ENCODE results near the gene PHC1.

The PHC1 gene

GRCh38 chr12:8914033-8914715 is at the start of gene PHC1:
Gene PHC1 (plus strand): TSS chr12:8914509. CDS start chr12:8917678, 3,169 bp downstream.
- TF ChIP-seq, protein P1, sequence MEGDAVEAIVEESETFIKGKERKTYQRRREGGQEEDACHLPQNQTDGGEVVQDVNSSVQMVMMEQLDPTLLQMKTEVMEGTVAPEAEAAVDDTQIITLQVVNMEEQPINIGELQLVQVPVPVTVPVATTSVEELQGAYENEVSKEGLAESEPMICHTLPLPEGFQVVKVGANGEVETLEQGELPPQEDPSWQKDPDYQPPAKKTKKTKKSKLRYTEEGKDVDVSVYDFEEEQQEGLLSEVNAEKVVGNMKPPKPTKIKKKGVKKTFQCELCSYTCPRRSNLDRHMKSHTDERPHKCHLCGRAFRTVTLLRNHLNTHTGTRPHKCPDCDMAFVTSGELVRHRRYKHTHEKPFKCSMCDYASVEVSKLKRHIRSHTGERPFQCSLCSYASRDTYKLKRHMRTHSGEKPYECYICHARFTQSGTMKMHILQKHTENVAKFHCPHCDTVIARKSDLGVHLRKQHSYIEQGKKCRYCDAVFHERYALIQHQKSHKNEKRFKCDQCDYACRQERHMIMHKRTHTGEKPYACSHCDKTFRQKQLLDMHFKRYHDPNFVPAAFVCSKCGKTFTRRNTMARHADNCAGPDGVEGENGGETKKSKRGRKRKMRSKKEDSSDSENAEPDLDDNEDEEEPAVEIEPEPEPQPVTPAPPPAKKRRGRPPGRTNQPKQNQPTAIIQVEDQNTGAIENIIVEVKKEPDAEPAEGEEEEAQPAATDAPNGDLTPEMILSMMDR (conservative IDR thresholded peaks at IDR 0.05) = peak; percentile 42
- H3K27ac ChIP-seq = peak within 1 kb of the TSS; percentile 98

GRCh38 chr12:8866429-8866828 is 47.9 kb upstream of the PHC1 start:
- peak overlapping the region; percentile 16; the same call in 1 of the 2 replicates for H3K27ac ChIP-seq
- TF ChIP-seq, protein P1 (conservative IDR thresholded peaks at IDR 0.05) = no peak

GRCh38 chr12:8867009-8867408 is 47.3 kb upstream of the PHC1 start:
- TF ChIP-seq, protein P1 (conservative IDR thresholded peaks at IDR 0.05) = no peak
- peak overlapping the region; percentile 16; the same call in 1 of the 2 replicates for H3K27ac ChIP-seq

GRCh38 chr12:8867786-8868185 is 46.5 kb upstream of the PHC1 start:
- TF ChIP-seq, protein P1 (conservative IDR thresholded peaks at IDR 0.05) = no peak
- H3K27ac ChIP-seq = no peak overlapping the region

DNA sequence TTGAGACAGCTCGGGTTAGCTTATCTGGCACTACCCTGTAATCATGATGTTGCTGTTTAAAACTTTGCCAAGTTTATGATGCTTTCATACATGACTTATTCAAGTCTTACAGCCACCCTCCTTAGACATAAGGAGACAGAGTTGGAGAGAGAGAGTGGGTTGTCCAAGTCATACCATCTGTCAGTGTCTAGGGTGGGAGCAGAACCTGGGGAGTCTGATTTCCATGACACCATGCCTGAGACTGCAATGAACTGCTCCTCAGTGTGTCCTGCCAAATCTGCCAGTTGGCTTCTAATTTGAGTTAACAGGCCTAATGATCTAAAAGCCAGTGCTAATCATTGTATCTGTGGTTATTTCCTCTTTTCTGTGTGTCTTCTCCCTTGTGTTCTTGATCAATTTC is 43.7 kb upstream of the PHC1 start:
- no peak overlapping the region for H3K27ac ChIP-seq
- TF ChIP-seq, protein P1 (conservative IDR thresholded peaks at IDR 0.05) = no peak

DNA sequence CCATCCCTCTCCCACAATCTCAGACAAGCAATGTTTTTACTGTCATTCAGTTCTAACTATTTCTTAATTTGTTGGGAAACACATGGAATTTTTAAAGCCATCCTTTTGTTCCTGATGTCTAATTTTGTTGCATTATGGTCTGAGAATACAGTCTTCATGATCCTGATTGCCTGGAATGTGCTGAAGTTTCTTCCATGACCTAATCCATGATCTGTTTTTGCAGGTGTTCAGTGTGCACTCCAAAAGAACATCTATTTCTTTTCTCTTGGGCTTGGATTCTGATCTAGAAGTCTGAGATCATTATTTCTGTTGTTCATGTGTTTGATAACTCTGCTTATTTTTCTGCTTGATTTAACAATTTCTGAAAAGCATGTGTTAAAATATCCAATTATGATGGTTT is 43.2 kb upstream of the PHC1 start:
- H3K27ac ChIP-seq = no peak overlapping the region
- TF ChIP-seq, protein P1 (conservative IDR thresholded peaks at IDR 0.05) = no peak

GRCh38 chr12:8876887-8877286 is 37.4 kb upstream of the PHC1 start:
- TF ChIP-seq, protein P1 (conservative IDR thresholded peaks at IDR 0.05) = no peak

More at GRCh38 chr12:8876887-8877286, 37.4 kb upstream of the PHC1 start:
- no peak overlapping the region for H3K27ac ChIP-seq
